Vagina (tissue), 2 donors: ENCODE results near the gene KCNA10. TPM values are rescaled to one million over a fixed set of nuclear protein-coding genes. Genes with fewer than 3 reads are reported as not detected.
A peak's percentile ranks its signal among the peaks of the same experiment; 100 is the strongest.

Experiments used
- DNase-seq, 2 donors: peaks; one replicate each; pipeline ENCODE4 v3.0.0-alpha.2; 2017; ENCODE audit errors: extremely low spot score in 2 of 2
- H3K27ac ChIP-seq: fragments of 200-600 bp; sonication (generic); one replicate; pipeline ENCODE4 v1.5.1; 2019
- H3K27me3 ChIP-seq: fragments of 200-600 bp; sonication (generic); one replicate; pipeline ENCODE4 v1.5.1; 2019
- H3K36me3 ChIP-seq, 2 donors: fragments of 200-600 bp; sonication (generic); one replicate each; pipeline ENCODE4 v1.5.1; 2017 to 2019
- H3K4me1 ChIP-seq: fragments of 200-600 bp; sonication (generic); one replicate; pipeline ENCODE4 v1.5.1; 2019
- H3K4me3 ChIP-seq, 2 donors: fragments of 200-600 bp; sonication (generic); 1 replicate in 1 of 2; 2 replicates in 1 of 2; pipeline ENCODE4 v1.5.1; 2016 to 2019
- H3K9me3 ChIP-seq: fragments of 200-600 bp; sonication (generic); one replicate; pipeline ENCODE4 v1.5.1; 2019
- CTCF ChIP-seq, 3 experiments: fragments of 450-650 bp in 2 of 3; fragments of 200-600 bp in 1 of 3; sonication (generic) in 1 of 3; IDR thresholded peaks; one replicate each; pipeline ENCODE4 v1.5.1; 2017 to 2019; ENCODE audit warnings: antibody characterized with exemption in 3 of 3, mild to moderate bottlenecking in 2 of 3, moderate library complexity in 2 of 3
- POLR2A ChIP-seq, 2 donors: fragments of 450-650 bp; IDR thresholded peaks; one replicate each; pipeline ENCODE4 v1.6.1; 2017; ENCODE audit warnings: antibody characterized with exemption in 2 of 2, mild to moderate bottlenecking in 2 of 2, moderate library complexity in 2 of 2
- POLR2AphosphoS5 ChIP-seq, 2 donors: sonication (generic); formaldehyde crosslinking; IDR thresholded peaks; one replicate each; pipeline ENCODE4 v1.9.0; 2017; ENCODE audit warnings: antibody characterized with exemption in 2 of 2, mild to moderate bottlenecking in 2 of 2, low read depth in 1 of 2; ENCODE audit not compliant: insufficient read depth in 1 of 2
- intact Hi-C: fragments of 100-400 bp; cut with DNase I; formaldehyde crosslinking; loops from one replicate; pipeline ENCODE4 v1.15.1; 2023
- total RNA-seq: library from RNA; depleted of rRNA; stranded (reverse); fragments of >200 nt; gene quantifications from one replicate; pipeline ENCODE4 v1.2.3, GENCODE V29; 2016

Gene KCNA10
- total RNA-seq, 1 donor from 2014 or later: not detected

GRCh38 chr1:110495926-110496600, 22.9 kb downstream of the KCNA10 start:
- intact Hi-C loops: no loop called here
- no peak overlapping the region for H3K4me3 ChIP-seq
- no peak for DNase-seq

GRCh38 chr1:110494522-110495406, 24.2 kb downstream of the KCNA10 start:
- intact Hi-C loops: no loop called here
- no peak for TF ChIP-seq POLR2AphosphoS5 (IDR thresholded peaks at IDR 0.05; ENCODE audit: insufficient read depth in 1 of 2, low read depth in 1 of 2)
- TF ChIP-seq CTCF (IDR thresholded peaks at IDR 0.05): no peak
- TF ChIP-seq POLR2A (IDR thresholded peaks at IDR 0.05): no peak
- no peak overlapping the region for H3K27ac ChIP-seq

More at GRCh38 chr1:110495926-110496600, 22.9 kb downstream of the KCNA10 start:
- Histone ChIP-seq H3K27me3 (no peaks in the 10 kb centered on the region), H3K4me1 (no peaks in the 10 kb centered on the region), H3K9me3 (no peaks in the 10 kb centered on the region), H3K27ac (no peak overlapping the region), H3K36me3 (no peaks in the 10 kb centered on the region)
- no peak for TF ChIP-seq POLR2AphosphoS5 (IDR thresholded peaks at IDR 0.05; ENCODE audit: insufficient read depth in 1 of 2, low read depth in 1 of 2)
- TF ChIP-seq CTCF (IDR thresholded peaks at IDR 0.05): peak; percentile 76 to 79 (median 77)
- no peak for TF ChIP-seq POLR2A (IDR thresholded peaks at IDR 0.05)

GRCh38 chr1:110494036-110494435, 24.9 kb downstream of the KCNA10 start:
- DNase-seq: no peak
- TF ChIP-seq CTCF (IDR thresholded peaks at IDR 0.05): no peak
- TF ChIP-seq POLR2AphosphoS5 (IDR thresholded peaks at IDR 0.05; ENCODE audit: insufficient read depth in 1 of 2, low read depth in 1 of 2): no peak
- TF ChIP-seq POLR2A (IDR thresholded peaks at IDR 0.05): no peak
- intact Hi-C loops: no loop called here
- H3K4me3 ChIP-seq: no peak overlapping the region
- H3K27ac ChIP-seq: no peak overlapping the region
- no peaks in the 10 kb centered on the region for H3K4me1 ChIP-seq
- H3K27me3 ChIP-seq: no peaks in the 10 kb centered on the region
- H3K9me3 ChIP-seq: no peaks in the 10 kb centered on the region
- H3K36me3 ChIP-seq: no peaks in the 10 kb centered on the region

More at GRCh38 chr1:110494522-110495406, 24.2 kb downstream of the KCNA10 start:
- H3K4me1 ChIP-seq: no peaks in the 10 kb centered on the region
- H3K4me3 ChIP-seq: no peak overlapping the region
- H3K9me3 ChIP-seq: no peaks in the 10 kb centered on the region
- no peaks in the 10 kb centered on the region for H3K36me3 ChIP-seq
- H3K27me3 ChIP-seq: no peaks in the 10 kb centered on the region
- DNase-seq: no peak

GRCh38 chr1:110493059-110493699, 25.8 kb downstream of the KCNA10 start:
- no peak overlapping the region for H3K27ac ChIP-seq
- no peak for TF ChIP-seq POLR2A (IDR thresholded peaks at IDR 0.05)
- no peak for TF ChIP-seq POLR2AphosphoS5 (IDR thresholded peaks at IDR 0.05; ENCODE audit: insufficient read depth in 1 of 2, low read depth in 1 of 2)
- TF ChIP-seq CTCF (IDR thresholded peaks at IDR 0.05): no peak

More at GRCh38 chr1:110493059-110493699, 25.8 kb downstream of the KCNA10 start:
- H3K9me3 ChIP-seq: no peaks in the 10 kb centered on the region
- H3K27me3 ChIP-seq: no peaks in the 10 kb centered on the region
- no peak for DNase-seq
- H3K4me1 ChIP-seq: no peaks in the 10 kb centered on the region
- intact Hi-C loops: no loop called here
- H3K36me3 ChIP-seq: no peaks in the 10 kb centered on the region
- H3K4me3 ChIP-seq: no peak overlapping the region
